UCSD-AML1 (cell line): ENCODE measurements around the gene PVALB.

Experiments used
- DNase-seq: peaks from one replicate; lab custom pipeline; 2025; ENCODE audit not compliant: unreplicated experiment; lab: John Stamatoyannopoulos, UW

The PVALB gene

GRCh38 chr22:36775586-36775963 lies 41.3 kb downstream of the PVALB start:
- no peak for DNase-seq

GRCh38 chr22:36773935-36774334 lies 42.9 kb downstream of the PVALB start:
- no peak for DNase-seq

GRCh38 chr22:36772451-36772850 lies 44.4 kb downstream of the PVALB start:
- DNase-seq = no peak

GRCh38 chr22:36771356-36772063 lies 45.3 kb downstream of the PVALB start:
- DNase-seq = no peak

GRCh38 chr22:36770513-36771231 lies 46.2 kb downstream of the PVALB start:
- DNase-seq = peak; percentile 40

GRCh38 chr22:36769541-36770512 lies 47.0 kb downstream of the PVALB start:
- DNase-seq = no peak

GRCh38 chr22:36768616-36769015 lies 48.2 kb downstream of the PVALB start:
- no peak for DNase-seq

GRCh38 chr22:36768141-36768540 lies 48.7 kb downstream of the PVALB start:
- no peak for DNase-seq

- DNase-seq = no peak
Observed at GRCh38 chr22:36767035-36767775, 49.6 kb downstream of the PVALB start.

- no peak for DNase-seq
Observed at GRCh38 chr22:36765943-36766450, 50.8 kb downstream of the PVALB start.

GRCh38 chr22:36765131-36765942 lies 51.5 kb downstream of the PVALB start:
- DNase-seq = no peak

- no peak for DNase-seq
Observed at GRCh38 chr22:36764641-36765040, 52.2 kb downstream of the PVALB start.

- no peak for DNase-seq
Observed at GRCh38 chr22:36764060-36764459, 52.8 kb downstream of the PVALB start.

GRCh38 chr22:36763576-36763975 lies 53.3 kb downstream of the PVALB start:
- no peak for DNase-seq

GRCh38 chr22:36762687-36763260 lies 54.1 kb downstream of the PVALB start:
- DNase-seq = no peak

- no peak for DNase-seq
Observed at GRCh38 chr22:36761553-36762240, 55.1 kb downstream of the PVALB start.

- DNase-seq = no peak
Observed at GRCh38 chr22:36760786-36761185, 56.0 kb downstream of the PVALB start.

- no peak for DNase-seq
Observed at GRCh38 chr22:36759481-36760159, 57.2 kb downstream of the PVALB start.
